ENCODE data around the gene TXNRD1.

DNA sequence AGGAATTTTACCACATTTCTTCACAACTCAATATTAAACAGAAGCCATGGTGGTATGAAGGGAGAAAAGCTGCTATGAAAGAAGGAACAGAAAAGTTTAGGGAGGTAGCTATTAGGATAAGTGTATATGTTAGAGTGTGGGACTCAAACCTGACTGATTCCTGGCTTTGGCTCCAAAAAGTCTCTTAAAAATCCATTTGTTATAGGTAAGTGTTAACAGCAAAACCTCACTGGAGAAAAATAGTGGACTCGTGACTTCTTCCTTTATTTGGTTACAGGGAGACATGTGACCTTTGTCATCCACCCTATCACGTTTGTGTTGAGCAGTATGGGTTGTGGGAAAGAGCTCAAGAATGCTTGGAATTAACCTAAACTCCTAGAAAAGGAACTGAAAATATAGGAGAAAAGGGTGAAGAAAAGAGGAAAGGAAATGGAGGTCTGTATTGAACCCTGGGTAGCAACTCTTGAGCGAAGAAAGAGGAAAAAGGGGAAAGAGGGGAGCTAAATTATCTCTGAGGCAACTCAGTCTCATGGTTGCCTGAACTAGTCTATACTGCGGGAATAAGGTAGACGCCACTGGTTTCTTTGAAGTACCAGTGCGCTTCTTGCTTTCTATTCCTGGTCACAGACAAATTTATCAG, 84.4 kb downstream of the TXNRD1 start:
- no peak for TF ChIP-seq CTCF (IDR thresholded peaks at IDR 0.05 in 2 of 3, conservative IDR thresholded peaks at IDR 0.05 in 1 of 3; ENCODE audit: borderline replicate concordance in 1 of 3, insufficient read depth in 1 of 3, low read depth in 2 of 3, low read length in 2 of 3)
- TF ChIP-seq POLR2AphosphoS5 (IDR thresholded peaks at IDR 0.05; ENCODE audit: low read depth, low read length): no peak; the same call in none of the 2 replicates
